ENCODE data around the gene LRFN4.

- TF ChIP-seq, protein P1, sequence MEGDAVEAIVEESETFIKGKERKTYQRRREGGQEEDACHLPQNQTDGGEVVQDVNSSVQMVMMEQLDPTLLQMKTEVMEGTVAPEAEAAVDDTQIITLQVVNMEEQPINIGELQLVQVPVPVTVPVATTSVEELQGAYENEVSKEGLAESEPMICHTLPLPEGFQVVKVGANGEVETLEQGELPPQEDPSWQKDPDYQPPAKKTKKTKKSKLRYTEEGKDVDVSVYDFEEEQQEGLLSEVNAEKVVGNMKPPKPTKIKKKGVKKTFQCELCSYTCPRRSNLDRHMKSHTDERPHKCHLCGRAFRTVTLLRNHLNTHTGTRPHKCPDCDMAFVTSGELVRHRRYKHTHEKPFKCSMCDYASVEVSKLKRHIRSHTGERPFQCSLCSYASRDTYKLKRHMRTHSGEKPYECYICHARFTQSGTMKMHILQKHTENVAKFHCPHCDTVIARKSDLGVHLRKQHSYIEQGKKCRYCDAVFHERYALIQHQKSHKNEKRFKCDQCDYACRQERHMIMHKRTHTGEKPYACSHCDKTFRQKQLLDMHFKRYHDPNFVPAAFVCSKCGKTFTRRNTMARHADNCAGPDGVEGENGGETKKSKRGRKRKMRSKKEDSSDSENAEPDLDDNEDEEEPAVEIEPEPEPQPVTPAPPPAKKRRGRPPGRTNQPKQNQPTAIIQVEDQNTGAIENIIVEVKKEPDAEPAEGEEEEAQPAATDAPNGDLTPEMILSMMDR (IDR thresholded peaks at IDR 0.05): no peak
- no peak for TF ChIP-seq POLR2A (IDR thresholded peaks at IDR 0.05)
Measured at GRCh38 chr11:66866511-66866986, 9.7 kb downstream of the LRFN4 start.
